HepG2 (cell line): ENCODE data around the gene USP10. TPM values are rescaled to one million over a fixed set of nuclear protein-coding genes. Genes with fewer than 3 reads are reported as not detected.

Source experiments
- CC2D1A ChIP-seq: sonication (generic); formaldehyde crosslinking; IDR thresholded peaks from 2 replicates; pipeline ENCODE4 v1.8.1; 2023; ENCODE audit warnings: mild to moderate bottlenecking, missing genetic modification reagents
- FOXJ3 ChIP-seq: sonication (generic); formaldehyde crosslinking; IDR thresholded peaks from 2 replicates; pipeline ENCODE4 v1.4.0; 2020; ENCODE audit warnings: missing genetic modification reagents, mild to moderate bottlenecking, borderline replicate concordance
- HOMEZ ChIP-seq: IDR thresholded peaks from 2 replicates; pipeline ENCODE4 v1.6.1; 2016; ENCODE audit warnings: low read depth
- MAFF ChIP-seq: IDR thresholded peaks from 2 replicates; pipeline ENCODE4 v1.6.1; 2011; ENCODE audit warnings: low read depth, low read length, improper control_type of control experiment
- MAFG ChIP-seq: sonication (generic); formaldehyde crosslinking; IDR thresholded peaks from 2 replicates; pipeline ENCODE4 v1.5.1; 2020; ENCODE audit warnings: mild to moderate bottlenecking, missing genetic modification reagents
- MAFK ChIP-seq, 2 experiments: IDR thresholded peaks in 1 of 2; conservative IDR thresholded peaks in 1 of 2; 2 replicates each; pipeline ENCODE4 v1.6.1; 2011; ENCODE audit warnings: improper control_type of control experiment in 2 of 2, low read length in 2 of 2
- MTA1 ChIP-seq: sonication (generic); formaldehyde crosslinking; IDR thresholded peaks from 2 replicates; pipeline ENCODE4 v1.4.0; 2020; ENCODE audit warnings: missing genetic modification reagents, mild to moderate bottlenecking, borderline replicate concordance
- NFE2 ChIP-seq: sonication (generic); formaldehyde crosslinking; IDR thresholded peaks from 2 replicates; pipeline ENCODE4 v1.4.0; 2020; ENCODE audit warnings: missing genetic modification reagents
- STAT5B ChIP-seq: sonication (generic); formaldehyde crosslinking; IDR thresholded peaks from 2 replicates; pipeline ENCODE4 v1.4.0; 2020; ENCODE audit warnings: missing genetic modification reagents
- ZNF230 ChIP-seq: sonication (generic); formaldehyde crosslinking; IDR thresholded peaks from 2 replicates; pipeline ENCODE4 v1.4.0; 2020; ENCODE audit warnings: mild to moderate bottlenecking, missing genetic modification reagents
- ZNF24 ChIP-seq: fragments of 450-650 bp; IDR thresholded peaks from 2 replicates; pipeline ENCODE4 v1.6.1; 2017; ENCODE audit warnings: antibody characterized with exemption, mild to moderate bottlenecking
- ZNF282 ChIP-seq: fragments of 450-650 bp; IDR thresholded peaks from 2 replicates; pipeline ENCODE4 v1.6.1; 2018; ENCODE audit not compliant: partially characterized antibody
- ZNF333 ChIP-seq: sonication (generic); formaldehyde crosslinking; IDR thresholded peaks from 2 replicates; pipeline ENCODE4 v1.4.0; 2020; ENCODE audit warnings: mild to moderate bottlenecking, missing genetic modification reagents, borderline replicate concordance
- ZNF451 ChIP-seq: sonication (generic); formaldehyde crosslinking; IDR thresholded peaks from 2 replicates; pipeline ENCODE4 v1.5.0; 2020; ENCODE audit warnings: mild to moderate bottlenecking, missing genetic modification reagents
- ZNF496 ChIP-seq: sonication (generic); formaldehyde crosslinking; IDR thresholded peaks from 2 replicates; pipeline ENCODE4 v1.8.1; 2023; ENCODE audit warnings: mild to moderate bottlenecking, moderate library complexity, missing genetic modification reagents; ENCODE audit not compliant: insufficient replicate concordance
- ZNF562 ChIP-seq: sonication (generic); formaldehyde crosslinking; IDR thresholded peaks from 2 replicates; pipeline ENCODE4 v1.8.0; 2022; ENCODE audit warnings: missing genetic modification reagents, borderline replicate concordance
- polyA plus RNA-seq, 8 experiments: library from polyadenylated mRNA; depleted of rRNA in 3 of 8; stranded (reverse) in 7 of 8; unstranded in 1 of 8; fragments of >200 nt; fragmentation: Illumina TruSeq in 4 of 8; extraction: Trizol in 4 of 8; gene quantifications; 2 replicates each; pipeline versions ENCODE4 v1.2.1 to v1.2.3, GENCODE V29; 2011 to 2016; ENCODE audit warnings: low read depth in 4 of 8, missing spikeins in 1 of 8, mixed read lengths in 1 of 8; ENCODE audit not compliant: insufficient read depth in 1 of 8
- total RNA-seq, 5 experiments: library from RNA; depleted of rRNA; stranded (reverse); fragments of >200 nt; fragmentation: Illumina TruSeq; extraction: Trizol; gene quantifications; 2 replicates each; pipeline ENCODE4 v1.2.3, GENCODE V29; 2016; ENCODE audit warnings: low read depth in 1 of 5
- TF ChIP-seq, protein P1 (sequence below): sonication (generic); formaldehyde crosslinking; IDR thresholded peaks from 2 replicates; pipeline ENCODE4 v1.4.0; 2020; ENCODE audit warnings: missing genetic modification reagents

USP10 gene
- total and polyA plus RNA-seq, 2 of the 13 experiments (the other 11 are each of a cell fraction or from before 2014, with no cell fraction given), result 79.1 to 122 TPM

DNA sequence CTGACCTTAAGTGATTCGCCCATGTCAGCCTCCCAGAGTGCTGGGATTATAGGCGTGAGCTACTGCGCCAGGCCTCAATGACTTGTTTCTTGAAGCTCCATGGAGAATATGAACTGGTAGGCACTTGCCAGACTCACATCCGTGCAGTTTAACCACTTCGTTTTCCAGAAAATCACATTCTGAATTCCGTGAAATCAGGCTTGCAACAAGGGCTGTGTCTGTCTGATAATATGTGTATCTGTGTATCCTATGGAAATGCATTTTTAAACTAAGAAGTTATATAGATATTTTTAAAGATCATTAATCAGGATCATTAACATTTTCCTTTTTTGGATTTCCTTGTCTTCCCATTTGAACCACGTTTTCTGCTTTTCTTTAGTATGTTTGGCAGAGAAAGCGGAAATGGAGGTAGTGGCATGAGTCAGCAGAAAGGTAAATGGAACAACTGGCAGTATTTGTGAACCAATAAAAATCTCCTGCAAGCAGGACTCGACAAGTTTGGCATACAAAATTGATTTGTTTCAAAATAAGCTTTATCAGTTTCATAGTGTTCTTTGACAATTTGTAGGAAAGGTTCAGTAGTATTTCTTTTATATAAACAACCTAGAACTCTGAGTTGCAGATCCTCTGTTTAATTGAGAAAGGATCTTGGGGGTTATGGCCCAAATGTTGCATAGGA lies 33.0 kb downstream of the USP10 start (continued):
- TF ChIP-seq HOMEZ (CRISPR knock-in tag) (0 out of 2 replicates have a peak, but pooled peaks have one; percentile 43), MAFK (conservative IDR thresholded peaks at IDR 0.05 in 1 of 2, IDR thresholded peaks at IDR 0.05 in 1 of 2; ENCODE audit: low read length in 2 of 2) (peak; percentile 85 to 87), ZNF496 (CRISPR knock-in tag) (no peak), ZNF24 (no peak), ZNF333 (CRISPR knock-in tag) (no peak), MAFF (peak; percentile 74), FOXJ3 (no peak), ZNF562 (no peak), MTA1 (CRISPR knock-in tag) (no peak), ZNF451 (no peak), ZNF230 (CRISPR knock-in tag) (no peak), CC2D1A (no peak), STAT5B (no peak), NFE2 (peak; percentile 93; the same call in 1 of the 2 replicates), ZNF282 (no peak), MAFG (CRISPR knock-in tag) (peak; percentile 63; the same call in 1 of the 2 replicates)
- TF ChIP-seq, protein P1, sequence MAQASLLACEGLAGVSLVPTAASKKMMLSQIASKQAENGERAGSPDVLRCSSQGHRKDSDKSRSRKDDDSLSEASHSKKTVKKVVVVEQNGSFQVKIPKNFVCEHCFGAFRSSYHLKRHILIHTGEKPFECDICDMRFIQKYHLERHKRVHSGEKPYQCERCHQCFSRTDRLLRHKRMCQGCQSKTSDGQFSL (CRISPR knock-in tag), result no peak
